DMS114 treated with DMSO at 0.1 percent for 48 hours (cell line): ENCODE results near the gene FAM180A.

Source experiments
- DNase-seq: peaks from one replicate; lab custom pipeline; 2025; ENCODE audit not compliant: unreplicated experiment; lab: John Stamatoyannopoulos, UW

FAM180A gene

GRCh38 chr7:135685306-135686084 lies 63.1 kb downstream of the FAM180A start:
- no peak for DNase-seq

GRCh38 chr7:135684699-135685098 lies 63.9 kb downstream of the FAM180A start:
- DNase-seq: no peak

GRCh38 chr7:135684136-135684535 lies 64.5 kb downstream of the FAM180A start:
- DNase-seq: no peak

- DNase-seq: no peak
These were observed 65.0 kb downstream of the FAM180A start for GRCh38 chr7:135683609-135684008.

GRCh38 chr7:135682191-135682590 lies 66.4 kb downstream of the FAM180A start:
- DNase-seq: no peak

- no peak for DNase-seq
These were observed 66.9 kb downstream of the FAM180A start for GRCh38 chr7:135681762-135682161.
